ENCODE data around the gene AFTPH. TPM values are rescaled to one million over a fixed set of nuclear protein-coding genes. Genes with fewer than 3 reads are reported as not detected.

The AFTPH gene
- total RNA-seq, 4 donors from 2014 or later = 24.1 to 62.4 (median 37.4) TPM

DNA sequence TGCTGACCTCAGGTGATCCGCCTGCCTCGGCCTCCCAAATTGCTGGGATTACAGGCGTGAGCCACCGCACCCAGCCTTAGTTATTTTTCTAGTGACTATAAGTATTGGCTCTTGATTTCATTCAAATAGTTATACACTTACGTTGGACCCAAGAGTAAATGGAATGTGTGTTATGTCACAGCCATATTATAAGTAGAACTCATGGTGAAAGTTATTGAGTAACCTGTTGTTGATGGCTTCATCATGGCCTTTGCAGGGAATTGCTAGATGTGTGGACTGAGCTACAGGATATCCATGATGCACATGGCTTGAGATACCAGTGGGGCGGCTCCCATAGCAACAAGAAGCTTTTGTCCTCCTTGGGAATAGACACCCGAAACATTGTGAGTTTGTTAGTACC, 44.7 kb downstream of the AFTPH start:
- no peak overlapping the region for H3K27ac ChIP-seq
- no peak for DNase-seq
- H3K9me3 ChIP-seq = no peaks in the 10 kb centered on the region
- H3K27me3 ChIP-seq = no peaks in the 10 kb centered on the region
- TF ChIP-seq CTCF (IDR thresholded peaks at IDR 0.05) (no peak), POLR2A (IDR thresholded peaks at IDR 0.05) (no peak)
- H3K36me3 ChIP-seq = no peaks in the 10 kb centered on the region
- intact Hi-C loops (cut with DNase I; ENCODE audit: low total_unique reads) = no loop called here
- H3K4me1 ChIP-seq = peaks cover 0 to 7% of the 10 kb centered on the region in 2 donors
- H3K4me3 ChIP-seq = no peak overlapping the region

- Histone ChIP-seq H3K4me1 (no peaks in the 10 kb centered on the region), H3K27ac (no peak overlapping the region), H3K27me3 (no peaks in the 10 kb centered on the region), H3K9me3 (no peaks in the 10 kb centered on the region), H3K36me3 (no peaks in the 10 kb centered on the region), H3K4me3 (no peak overlapping the region)
- intact Hi-C loops (cut with DNase I; ENCODE audit: low total_unique reads) = no loop called here
- no peak for DNase-seq
- TF ChIP-seq CTCF (IDR thresholded peaks at IDR 0.05) (no peak), POLR2A (IDR thresholded peaks at IDR 0.05) (no peak)
Observed at GRCh38 chr2:64574871-64575270, 50.7 kb downstream of the AFTPH start.

GRCh38 chr2:64581018-64581417, 56.9 kb downstream of the AFTPH start:
- H3K36me3 ChIP-seq = no peaks in the 10 kb centered on the region
- TF ChIP-seq POLR2A (IDR thresholded peaks at IDR 0.05) (no peak), CTCF (IDR thresholded peaks at IDR 0.05) (no peak)
- H3K27ac ChIP-seq = no peak overlapping the region
- H3K9me3 ChIP-seq = no peaks in the 10 kb centered on the region
- intact Hi-C loops (cut with DNase I; ENCODE audit: low total_unique reads) = no loop called here
- no peak overlapping the region for H3K4me3 ChIP-seq
- H3K27me3 ChIP-seq = no peaks in the 10 kb centered on the region
- no peak for DNase-seq
- no peaks in the 10 kb centered on the region for H3K4me1 ChIP-seq

DNA sequence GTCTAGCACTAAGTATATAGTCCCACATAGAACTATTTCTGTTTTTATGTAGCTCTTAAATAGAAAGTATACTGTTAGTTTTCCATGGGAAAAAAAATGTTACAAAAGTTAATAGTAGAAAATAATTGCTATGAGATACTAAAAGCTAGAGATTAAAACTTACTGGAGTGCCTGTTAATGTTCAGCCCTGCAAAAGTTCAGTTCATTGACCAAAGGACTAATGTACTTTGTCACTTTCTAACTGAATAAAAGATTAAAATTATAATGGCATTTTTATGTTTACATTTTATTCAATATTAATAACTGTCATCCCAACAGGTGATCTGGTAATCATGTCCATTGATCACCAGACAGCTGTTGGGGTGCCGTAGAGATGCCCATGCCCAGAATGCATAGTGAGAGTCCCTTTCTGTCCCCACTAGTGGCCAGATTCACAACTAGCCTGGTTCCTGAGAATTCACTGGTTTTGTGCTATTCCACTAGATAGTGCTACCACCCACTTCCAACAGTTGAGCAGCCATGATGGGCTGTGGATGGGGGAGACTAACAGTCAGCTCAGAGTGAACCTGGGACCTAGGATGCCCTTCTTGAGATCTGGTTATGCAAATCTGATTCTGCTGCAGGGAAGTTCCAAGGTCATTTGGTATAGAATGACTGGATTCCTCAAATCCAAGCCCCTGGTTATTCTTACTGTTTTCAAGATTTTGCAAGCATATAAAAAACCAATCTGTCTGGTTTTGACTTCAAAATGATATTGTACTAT, 57.8 kb downstream of the AFTPH start:
- TF ChIP-seq POLR2A (IDR thresholded peaks at IDR 0.05) (no peak), CTCF (IDR thresholded peaks at IDR 0.05) (no peak)
- H3K4me1 ChIP-seq = no peaks in the 10 kb centered on the region
- no peak overlapping the region for H3K27ac ChIP-seq
- no peaks in the 10 kb centered on the region for H3K9me3 ChIP-seq
- intact Hi-C loops (cut with DNase I; ENCODE audit: low total_unique reads) = no loop called here
- no peaks in the 10 kb centered on the region for H3K27me3 ChIP-seq
- DNase-seq = no peak
- no peaks in the 10 kb centered on the region for H3K36me3 ChIP-seq
- no peak overlapping the region for H3K4me3 ChIP-seq

GRCh38 chr2:64582774-64583340, 58.7 kb downstream of the AFTPH start:
- Histone ChIP-seq H3K27me3 (no peaks in the 10 kb centered on the region), H3K27ac (no peak overlapping the region), H3K36me3 (no peaks in the 10 kb centered on the region), H3K4me1 (no peaks in the 10 kb centered on the region), H3K4me3 (no peak overlapping the region), H3K9me3 (no peaks in the 10 kb centered on the region)
- no peak for DNase-seq
- TF ChIP-seq POLR2A (IDR thresholded peaks at IDR 0.05) (no peak), CTCF (IDR thresholded peaks at IDR 0.05) (no peak)
- intact Hi-C loops (cut with DNase I; ENCODE audit: low total_unique reads) = no loop called here

Measured in uterus (tissue), 4 donors.